GM18867 (cell line): ENCODE results near the gene NOS1AP.

ENCODE experiments used
- ATAC-seq: cut with Tn5 transposase; IDR thresholded peaks from one replicate; pipeline ENCODE4 v1.9.1; 2021; ENCODE audit warnings: mild to moderate bottlenecking, moderate library complexity; ENCODE audit not compliant: unreplicated experiment

The NOS1AP gene

GRCh38 chr1:162087574-162087973, 18.1 kb downstream of the NOS1AP start:
- no peak for ATAC-seq

DNA sequence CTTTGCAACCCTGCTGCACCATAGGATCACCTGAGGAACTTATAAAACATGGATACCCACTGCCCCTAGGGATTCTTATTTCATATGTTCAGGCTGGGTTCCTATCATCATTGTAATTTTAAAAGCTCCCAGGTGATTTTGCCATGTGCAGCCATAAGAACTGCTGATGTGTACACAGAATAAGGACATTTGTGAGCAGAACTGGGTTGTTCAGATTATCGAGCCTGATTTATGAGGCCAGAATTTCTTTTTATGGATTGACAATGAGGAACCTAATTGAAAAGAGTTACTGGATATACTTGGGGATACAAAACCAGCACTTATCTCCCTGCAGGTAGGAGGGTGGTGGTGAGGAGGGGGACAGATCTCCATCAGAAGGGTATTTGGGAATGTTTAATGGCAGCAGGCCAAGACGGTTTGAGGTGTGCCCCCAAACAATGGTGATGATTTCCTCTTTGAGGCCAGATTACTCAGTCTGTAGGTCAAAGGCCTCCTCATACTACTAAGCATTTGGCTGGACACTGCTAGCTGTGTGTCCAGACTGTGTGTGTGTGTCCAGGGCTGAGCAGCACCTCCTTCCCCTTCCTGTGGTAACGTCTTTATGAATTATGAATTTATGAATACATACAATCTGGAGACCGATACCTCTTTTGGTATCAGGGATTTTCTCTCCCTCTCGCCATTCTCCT, 18.9 kb downstream of the NOS1AP start:
- ATAC-seq = no peak

DNA sequence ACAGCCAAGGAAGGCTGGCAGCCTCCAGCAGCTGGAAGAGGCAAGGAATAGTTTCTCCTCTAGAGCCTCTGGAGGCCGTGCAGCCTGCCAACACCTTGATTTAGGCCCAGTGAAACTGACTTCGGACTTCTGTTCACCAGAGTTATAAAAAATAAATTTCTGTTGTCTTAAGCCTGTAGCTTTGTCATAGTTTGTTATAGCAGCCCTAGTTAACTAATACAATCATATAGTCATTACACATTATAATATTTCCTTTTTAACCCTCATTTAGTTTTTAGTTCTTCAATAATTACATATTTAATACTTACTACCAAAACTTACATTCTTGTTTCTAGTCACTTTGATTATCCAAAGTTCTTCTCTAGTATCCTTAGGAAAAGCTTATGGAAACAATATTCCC, 20.3 kb downstream of the NOS1AP start:
- ATAC-seq = no peak

GRCh38 chr1:162090378-162090777, 20.9 kb downstream of the NOS1AP start:
- no peak for ATAC-seq

DNA sequence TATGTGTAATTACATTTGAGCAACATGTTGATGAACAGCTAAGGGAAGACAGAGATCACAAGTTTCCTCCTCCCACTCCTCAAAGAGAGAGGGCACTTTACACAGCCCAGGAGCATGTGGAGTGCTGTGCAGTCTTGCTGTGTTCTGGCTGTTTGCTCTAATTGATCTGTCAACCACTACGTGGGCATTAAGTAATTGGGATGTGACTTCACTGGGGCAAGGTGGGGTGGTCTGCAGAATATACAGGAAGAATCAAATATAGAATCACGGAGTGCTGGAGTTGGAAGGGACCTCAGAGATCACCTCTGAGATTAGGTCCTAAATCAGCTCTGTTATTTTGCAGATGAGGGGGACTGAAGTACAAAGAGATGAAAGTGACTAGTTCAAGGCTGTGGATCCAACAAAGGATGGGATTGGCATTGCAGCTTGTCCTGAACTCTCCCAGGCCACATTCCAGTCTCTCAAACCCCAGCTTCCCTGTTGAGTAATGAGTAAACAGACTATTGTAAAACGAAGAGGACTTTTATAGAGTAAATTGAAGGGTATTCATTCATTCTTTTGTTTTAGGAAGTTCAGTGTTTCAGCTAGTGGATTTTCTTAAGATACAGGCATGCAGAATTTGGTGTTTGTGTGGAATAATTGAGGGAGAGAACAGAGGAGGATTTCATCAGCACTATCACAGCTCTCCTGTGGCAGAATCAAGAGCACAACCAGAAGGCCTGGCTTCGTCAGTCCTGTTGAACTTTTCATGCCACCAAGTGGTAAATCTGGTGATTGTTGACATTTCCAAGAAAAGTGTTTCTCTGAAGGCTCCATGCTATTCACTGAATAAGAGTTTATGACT, 22.4 kb downstream of the NOS1AP start:
- ATAC-seq = no peak

DNA sequence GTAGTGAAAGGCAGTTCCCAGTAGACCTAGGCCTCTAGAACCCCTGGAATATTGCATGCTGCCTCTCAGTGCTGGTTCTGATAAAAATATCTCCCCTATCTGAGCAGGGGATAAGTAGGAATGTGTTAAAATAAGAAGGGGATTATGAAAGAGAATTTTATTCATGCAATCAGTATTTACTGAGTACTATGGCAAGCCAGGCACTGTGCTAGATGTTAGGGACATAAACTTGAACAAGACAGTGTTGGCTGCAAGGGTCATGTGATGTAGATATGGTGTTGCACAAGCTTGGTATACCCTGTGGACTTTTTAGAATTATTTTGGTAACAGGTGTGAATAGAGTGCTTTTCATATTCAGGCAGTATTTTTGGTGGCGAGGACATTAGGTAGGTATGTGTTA, 23.6 kb downstream of the NOS1AP start:
- ATAC-seq = no peak

GRCh38 chr1:162094271-162094670, 24.8 kb downstream of the NOS1AP start:
- ATAC-seq = no peak

DNA sequence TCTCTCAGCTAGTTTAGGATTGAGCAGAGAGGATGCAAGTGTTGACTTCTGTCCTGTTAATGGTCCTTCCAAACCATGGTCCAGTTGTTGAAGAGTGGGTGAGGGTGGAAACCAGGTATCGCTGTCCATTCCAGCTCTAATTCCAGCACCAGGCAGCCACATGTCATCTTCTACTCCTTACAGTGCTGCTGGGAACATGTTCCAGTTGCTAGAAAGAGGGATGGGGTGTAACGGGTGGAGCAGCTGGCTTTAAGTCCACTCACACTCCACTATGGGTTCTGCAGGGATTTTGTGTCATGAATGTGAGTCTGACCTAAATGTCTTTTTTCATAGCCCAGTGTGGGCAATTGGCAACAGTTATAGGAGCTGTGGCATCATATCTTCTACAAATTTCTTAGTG, 25.2 kb downstream of the NOS1AP start:
- ATAC-seq = no peak

DNA sequence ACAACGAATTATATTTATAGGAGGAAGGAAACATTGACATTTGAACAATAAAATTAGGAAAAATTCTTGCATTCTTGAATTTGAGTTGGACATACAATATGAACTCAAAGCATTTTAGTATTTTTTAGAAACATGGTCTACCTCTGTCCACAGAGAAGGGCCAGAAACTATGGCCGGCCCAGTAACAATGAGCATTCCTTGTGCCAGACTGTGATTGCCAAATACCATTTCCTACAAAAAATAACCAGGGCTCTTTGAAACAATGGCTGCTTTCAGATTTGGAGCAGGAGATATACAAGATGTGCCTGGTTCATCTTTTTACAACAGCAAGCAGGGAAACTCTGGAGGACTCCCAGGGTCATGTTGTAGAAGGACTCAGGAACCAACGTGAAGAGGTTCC, 38.4 kb downstream of the NOS1AP start:
- ATAC-seq = no peak

DNA sequence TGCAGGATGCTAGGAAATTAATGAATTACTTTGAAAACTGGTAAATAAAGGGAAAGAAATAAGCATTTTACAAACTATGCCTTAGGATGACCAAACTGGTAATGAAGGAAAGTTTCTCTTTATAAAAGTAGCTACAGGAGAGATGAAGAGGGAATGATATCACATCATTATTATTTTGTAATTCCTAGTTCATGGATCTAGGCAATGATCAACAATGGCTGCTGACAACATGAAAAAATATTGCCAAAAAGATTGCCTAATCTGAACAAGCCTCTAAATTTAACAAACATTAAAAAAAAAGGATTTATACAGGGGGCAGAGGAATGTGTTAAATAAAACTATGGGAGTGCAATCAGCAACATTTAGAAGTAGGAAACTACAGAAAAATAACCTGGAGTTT, 38.9 kb downstream of the NOS1AP start:
- ATAC-seq = no peak

DNA sequence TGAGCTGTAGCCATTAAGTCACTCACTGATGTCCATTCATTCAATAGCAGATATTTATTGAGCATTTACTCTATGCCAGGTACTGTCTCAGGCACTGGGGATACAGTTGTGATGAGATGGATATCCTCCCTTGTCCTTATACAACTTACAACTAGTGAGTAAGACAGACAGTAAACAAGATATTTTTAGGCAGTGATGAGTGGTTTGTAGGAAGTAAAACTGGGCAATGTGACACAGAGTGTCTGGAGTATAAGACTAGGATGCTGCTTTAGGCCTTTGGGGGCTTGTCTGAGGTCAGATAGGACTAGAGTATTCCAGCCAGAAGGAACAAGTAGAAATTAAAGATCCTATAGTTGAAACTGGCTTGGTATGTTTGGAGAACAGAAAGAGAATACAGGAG, 41.4 kb downstream of the NOS1AP start:
- ATAC-seq = no peak

GRCh38 chr1:162111572-162111971, 42.1 kb downstream of the NOS1AP start:
- ATAC-seq = no peak

DNA sequence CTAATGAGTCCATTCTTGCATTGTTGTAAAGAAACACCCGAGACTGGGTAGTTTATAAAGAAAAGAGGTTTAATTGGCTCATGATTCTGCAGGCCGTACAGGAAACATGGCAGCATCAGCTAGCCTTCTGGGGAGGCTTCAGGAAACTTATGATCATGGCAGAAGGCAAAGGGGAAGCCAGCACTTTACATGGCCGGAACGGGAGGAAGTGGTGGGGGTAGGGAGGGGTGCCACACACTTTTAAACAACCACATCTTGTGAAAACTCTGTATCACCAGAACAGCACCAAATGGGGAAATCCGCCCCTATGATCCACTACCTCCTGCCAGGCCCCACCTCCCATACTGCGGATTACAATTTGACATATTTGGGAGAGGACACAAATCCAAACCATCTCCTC, 43.9 kb downstream of the NOS1AP start:
- ATAC-seq = no peak

- ATAC-seq = no peak
Measured at GRCh38 chr1:162117039-162117774, 47.7 kb downstream of the NOS1AP start.

- ATAC-seq = no peak
Measured at GRCh38 chr1:162118063-162118462, 48.6 kb downstream of the NOS1AP start.

DNA sequence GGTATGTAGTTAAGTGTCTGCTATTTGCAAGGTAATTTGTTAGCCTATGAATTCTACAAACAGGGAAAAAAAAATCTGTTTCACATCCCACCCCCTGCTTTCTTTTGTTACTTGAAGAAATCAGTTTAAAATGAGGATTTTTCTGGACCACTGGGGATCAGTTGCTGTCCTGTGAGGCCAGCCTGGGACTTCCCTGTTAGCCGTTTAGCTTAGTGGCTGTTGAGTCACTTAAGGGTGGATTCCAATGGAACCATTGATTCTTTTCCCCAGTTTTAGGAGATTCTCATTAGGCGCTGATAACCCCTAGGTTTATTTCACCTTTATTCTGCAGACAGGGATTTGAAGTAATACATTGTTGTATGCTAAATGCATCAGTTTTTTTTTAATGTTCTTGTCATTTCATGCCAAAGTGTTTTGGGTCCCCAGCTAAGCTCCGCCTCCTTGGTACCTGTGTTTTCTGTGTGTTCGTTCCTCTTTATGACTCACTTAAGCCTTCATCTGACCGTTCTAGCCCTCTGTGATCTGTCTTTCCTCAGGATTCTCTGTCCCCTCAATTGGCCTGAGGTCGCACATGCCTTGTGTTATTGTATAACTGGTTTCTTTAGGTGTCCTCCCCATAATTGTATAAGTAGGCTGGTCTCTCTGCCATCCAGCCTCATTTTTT, 59.3 kb downstream of the NOS1AP start:
- no peak for ATAC-seq

DNA sequence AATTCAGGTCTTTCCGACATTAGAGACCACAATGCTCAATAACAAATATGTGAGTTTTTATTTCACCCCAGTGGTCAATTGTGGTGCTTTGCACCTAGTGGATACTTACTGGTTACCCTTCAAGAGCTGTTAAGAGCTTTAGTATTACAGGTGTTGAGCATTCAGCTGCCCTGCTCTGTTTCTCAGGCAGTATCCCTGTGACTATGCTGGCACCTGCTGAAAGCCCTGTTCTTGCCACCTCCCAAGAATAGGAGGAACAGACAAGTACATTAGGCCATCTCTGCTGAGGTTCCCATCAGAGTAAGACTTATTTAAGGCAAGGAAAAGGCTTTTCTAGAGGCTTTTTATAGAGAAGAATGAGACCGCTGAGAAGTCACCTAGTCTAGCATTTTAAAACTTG, 60.8 kb downstream of the NOS1AP start:
- ATAC-seq = no peak

DNA sequence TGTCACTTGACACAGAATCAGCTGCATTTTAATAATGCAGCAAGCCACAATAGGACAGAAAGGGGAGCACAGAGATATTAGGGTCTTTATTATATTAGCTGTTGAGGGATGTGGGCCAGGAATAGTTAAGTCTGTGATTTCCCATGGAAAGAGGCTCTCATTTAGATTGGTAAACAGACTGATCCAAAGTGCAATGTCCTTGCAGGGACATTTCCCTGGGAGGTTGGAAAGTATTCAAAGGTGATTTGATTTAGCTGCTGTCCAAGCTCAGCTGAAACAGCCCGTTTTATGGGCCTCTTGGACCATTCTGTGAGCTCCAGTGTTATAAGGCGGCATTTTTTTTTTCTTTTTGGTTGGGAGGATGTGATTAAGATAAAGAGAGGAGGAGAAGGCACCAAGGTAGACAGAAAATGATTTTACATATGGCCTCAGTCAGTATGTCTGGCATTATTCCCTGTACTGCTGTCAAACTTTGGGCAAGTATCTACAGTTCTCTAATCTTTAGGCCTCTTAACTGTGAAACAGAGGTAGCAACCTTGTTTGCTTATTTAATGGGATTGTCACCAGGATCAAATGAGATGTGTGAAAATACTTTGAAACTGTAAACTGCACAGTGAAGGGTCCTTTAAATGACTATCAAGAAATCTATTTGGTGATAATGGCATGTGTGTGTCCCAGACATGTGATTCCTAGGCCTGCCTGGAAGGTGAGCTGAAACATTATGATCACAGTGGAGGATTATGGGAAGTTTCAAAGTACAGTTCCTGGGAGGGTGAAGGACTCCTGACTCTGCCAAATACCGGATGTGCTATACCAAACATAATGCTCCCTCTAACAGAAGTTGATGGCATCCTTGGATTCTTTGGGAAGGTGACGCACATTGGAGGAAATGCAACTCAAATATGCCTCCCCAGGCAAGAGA, 62.2 kb downstream of the NOS1AP start:
- ATAC-seq = no peak

- no peak for ATAC-seq
Measured at GRCh38 chr1:162133566-162133965, 64.1 kb downstream of the NOS1AP start.

- no peak for ATAC-seq
Measured at GRCh38 chr1:162134646-162135045, 65.2 kb downstream of the NOS1AP start.
